ENCODE results near the gene CHCHD4.
"Not testable (repeated sequence)": the region's sequence is repeated elsewhere in the genome, so short reads cannot be mapped to it uniquely, and the experiment has no call there.

The CHCHD4 gene

GRCh38 chr3:14093831-14094230 lies 30.8 kb downstream of the CHCHD4 start:
- intact Hi-C loops (cut with DNase I): no loop called here
- no peak for DNase-seq

DNA sequence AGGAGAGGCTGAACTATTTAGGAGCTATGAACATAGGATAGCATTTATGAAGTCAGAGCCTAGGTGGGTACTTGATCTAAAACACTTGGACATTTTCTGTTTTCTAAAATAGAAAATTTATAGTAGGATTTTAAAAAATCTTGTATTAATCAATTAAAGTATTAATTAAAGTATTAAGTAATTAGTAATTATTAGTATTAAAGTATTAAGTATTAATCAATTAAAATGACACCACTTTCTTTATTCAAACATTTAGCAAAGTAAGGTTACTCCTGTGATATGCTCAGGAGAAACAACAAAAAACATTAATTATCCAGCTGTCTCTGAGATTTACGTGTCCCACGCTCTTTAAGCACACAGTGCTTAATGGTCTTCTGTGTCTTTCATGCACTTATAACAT lies 32.2 kb downstream of the CHCHD4 start:
- intact Hi-C loops (cut with DNase I): no loop called here
- no peak for DNase-seq

DNA sequence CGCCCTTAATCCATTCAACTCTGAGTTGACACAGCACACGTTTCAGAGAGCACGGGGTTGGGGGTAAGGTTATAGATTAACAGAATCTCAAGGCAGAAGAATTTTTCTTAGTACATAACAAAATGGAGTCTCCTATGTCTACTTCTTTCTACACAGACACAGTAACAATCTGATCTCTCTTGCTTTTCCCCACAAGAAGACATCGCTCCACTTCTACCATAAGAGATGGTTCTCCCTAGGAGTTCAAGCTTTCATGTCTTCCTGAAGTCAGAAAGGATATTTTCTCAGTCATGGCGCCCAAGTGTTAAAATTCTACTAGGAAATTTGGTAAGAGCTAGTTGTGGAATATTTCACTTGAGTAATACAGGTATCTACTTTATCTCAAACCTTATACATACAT lies 32.7 kb downstream of the CHCHD4 start:
- intact Hi-C loops (cut with DNase I); DNase-seq: not testable (repeated sequence)

- intact Hi-C loops (cut with DNase I); DNase-seq: not testable (repeated sequence)
These were observed 37.2 kb downstream of the CHCHD4 start for GRCh38 chr3:14087461-14087860.

GRCh38 chr3:14082108-14082657 lies 42.5 kb downstream of the CHCHD4 start:
- DNase-seq: no peak
- intact Hi-C loops (cut with DNase I): no loop called here

GRCh38 chr3:14077310-14077709 lies 47.4 kb downstream of the CHCHD4 start:
- intact Hi-C loops (cut with DNase I): no loop called here
- no peak for DNase-seq

- intact Hi-C loops (cut with DNase I); DNase-seq: not testable (repeated sequence)
These were observed 49.4 kb downstream of the CHCHD4 start for GRCh38 chr3:14075233-14075632.

GRCh38 chr3:14064910-14065309 lies 59.8 kb downstream of the CHCHD4 start:
- intact Hi-C loops (cut with DNase I): no loop called here

DNA sequence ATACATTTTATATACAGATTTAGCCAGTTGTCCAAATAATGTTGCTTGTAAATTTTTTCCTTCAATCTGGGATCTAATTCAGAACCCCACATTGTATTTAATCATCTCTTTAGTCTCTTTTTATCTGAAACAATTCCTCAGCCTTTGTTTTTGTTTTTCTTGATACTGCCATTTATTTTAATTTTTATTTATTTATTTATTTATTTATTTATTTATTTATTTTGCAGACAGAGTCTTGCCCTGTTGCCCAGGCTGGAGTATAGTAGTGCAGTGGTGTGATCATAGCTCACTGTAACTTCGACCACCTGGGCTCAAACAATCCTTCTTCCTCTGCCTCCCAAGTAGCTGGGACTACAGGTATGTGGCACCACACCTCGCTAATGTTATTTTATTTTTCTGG lies 61.5 kb downstream of the CHCHD4 start:
- intact Hi-C loops (cut with DNase I): no loop called here
- DNase-seq: no peak

More at GRCh38 chr3:14064910-14065309, 59.8 kb downstream of the CHCHD4 start:
- no peak for DNase-seq

All from head of caudate nucleus (tissue), 42 donors.